Natural killer cell (primary cell): Measurements from ENCODE around the gene NADK. TPM values are rescaled to one million over a fixed set of nuclear protein-coding genes. Genes with fewer than 3 reads are reported as not detected.
A peak's percentile ranks its signal among the peaks of the same experiment; 100 is the strongest.
"Not testable (repeated sequence)": the region's sequence is repeated elsewhere in the genome, so short reads cannot be mapped to it uniquely, and the experiment has no call there.

Experiments
- ATAC-seq, 3 donors: fragments of 150-1000 bp in 2 of 3; fragments of 200-7000 bp in 1 of 3; cut with Tn5 transposase; 1 replicate in 1 of 3; 2 replicates in 2 of 3; pipeline ENCODE4 v1.10.0; 2021; ENCODE audit warnings: mild to moderate bottlenecking in 2 of 3, moderate library complexity in 2 of 3
- DNase-seq, 2 donors: peaks; one replicate each; pipeline versions ENCODE4 v3.0.0 to v3.0.0-alpha.2; 2013 to 2021; ENCODE audit warnings: mixed read lengths in 1 of 2
- H3K27ac ChIP-seq: one replicate; pipeline ENCODE4 v1.5.1; 2013; ENCODE audit warnings: mild to moderate bottlenecking, low read length
- H3K27me3 ChIP-seq: one replicate; pipeline ENCODE4 v1.6.1; 2013; ENCODE audit warnings: low read length; ENCODE audit not compliant: control insufficient read depth, insufficient read depth
- H3K36me3 ChIP-seq: one replicate; pipeline ENCODE4 v1.6.1; 2013; ENCODE audit warnings: low read length; ENCODE audit not compliant: control insufficient read depth, insufficient read depth
- H3K4me1 ChIP-seq: one replicate; pipeline ENCODE4 v1.6.1; 2013; ENCODE audit warnings: low read length; ENCODE audit not compliant: control insufficient read depth, insufficient read depth
- H3K4me3 ChIP-seq: one replicate; pipeline ENCODE4 v1.5.1; 2013; ENCODE audit warnings: low read length
- H3K9me3 ChIP-seq: one replicate; pipeline ENCODE4 v1.6.1; 2013; ENCODE audit warnings: low read length; ENCODE audit not compliant: control insufficient read depth, insufficient read depth
- H3K27ac Mint-ChIP-seq, 2 donors: one replicate each; pipeline ENCODE4 v1.8.0; 2022; ENCODE audit warnings: mild to moderate bottlenecking in 2 of 2, mixed read lengths in 2 of 2, moderate library complexity in 1 of 2
- H3K27me3 Mint-ChIP-seq, 2 donors: one replicate each; pipeline ENCODE4 v1.8.0; 2022; ENCODE audit warnings: low read depth in 2 of 2, mixed read lengths in 2 of 2
- H3K36me3 Mint-ChIP-seq: one replicate; pipeline ENCODE4 v1.8.0; 2022; ENCODE audit warnings: mixed read lengths
- H3K4me1 Mint-ChIP-seq, 2 donors: one replicate each; pipeline ENCODE4 v1.8.0; 2022; ENCODE audit warnings: mixed read lengths in 2 of 2
- H3K4me3 Mint-ChIP-seq: one replicate; pipeline ENCODE4 v1.8.0; 2022; ENCODE audit warnings: mild to moderate bottlenecking, moderate library complexity, mixed read lengths
- H3K9me3 Mint-ChIP-seq, 2 donors: one replicate each; pipeline ENCODE4 v1.8.0; 2022; ENCODE audit warnings: mixed read lengths in 2 of 2
- WGBS: methylation state at CpG from one replicate; pipeline ENCODE4 v1.1.7; 2013; ENCODE audit warnings: missing lambda C conversion rate; ENCODE audit not compliant: insufficient coverage; 5-methylcytosine and 5-hydroxymethylcytosine counted together
- intact Hi-C: fragments of 100-400 bp; cut with micrococcal nuclease; formaldehyde crosslinking; loops from one replicate; pipeline ENCODE4 v1.14.2; 2022
- total RNA-seq, 4 donors: library from RNA; stranded (reverse); fragments of 120-200 nt in 1 of 4; gene quantifications; one replicate each; pipeline versions ENCODE4 v1.2.3 to v1.2.4, GENCODE V29; 2013 to 2022
- TF ChIP-seq, protein P1 (sequence below): fragments of 200-600 bp; IDR thresholded peaks from one replicate; pipeline ENCODE4 v1.8.0; 2022; ENCODE audit warnings: antibody characterized with exemption

The NADK gene
- total RNA-seq, 3 donors from 2014 or later (not counting 1 experiment from before 2014, with no cell fraction given), result 97.7 to 117 (median 112) TPM

GRCh38 chr1:1752190-1752589, 26.1 kb downstream of the NADK start:
- Mint-ChIP-seq H3K4me1 (peaks cover 4% of the 10 kb centered on the region in 2 donors), H3K4me3 (no peak overlapping the region), H3K9me3 (no peaks in the 10 kb centered on the region), H3K27ac (no peak overlapping the region), H3K27me3 (no peaks in the 10 kb centered on the region), H3K36me3 (no peaks in the 10 kb centered on the region)
- DNase-seq (no peak), ATAC-seq (no peak)
- TF ChIP-seq, protein P1, sequence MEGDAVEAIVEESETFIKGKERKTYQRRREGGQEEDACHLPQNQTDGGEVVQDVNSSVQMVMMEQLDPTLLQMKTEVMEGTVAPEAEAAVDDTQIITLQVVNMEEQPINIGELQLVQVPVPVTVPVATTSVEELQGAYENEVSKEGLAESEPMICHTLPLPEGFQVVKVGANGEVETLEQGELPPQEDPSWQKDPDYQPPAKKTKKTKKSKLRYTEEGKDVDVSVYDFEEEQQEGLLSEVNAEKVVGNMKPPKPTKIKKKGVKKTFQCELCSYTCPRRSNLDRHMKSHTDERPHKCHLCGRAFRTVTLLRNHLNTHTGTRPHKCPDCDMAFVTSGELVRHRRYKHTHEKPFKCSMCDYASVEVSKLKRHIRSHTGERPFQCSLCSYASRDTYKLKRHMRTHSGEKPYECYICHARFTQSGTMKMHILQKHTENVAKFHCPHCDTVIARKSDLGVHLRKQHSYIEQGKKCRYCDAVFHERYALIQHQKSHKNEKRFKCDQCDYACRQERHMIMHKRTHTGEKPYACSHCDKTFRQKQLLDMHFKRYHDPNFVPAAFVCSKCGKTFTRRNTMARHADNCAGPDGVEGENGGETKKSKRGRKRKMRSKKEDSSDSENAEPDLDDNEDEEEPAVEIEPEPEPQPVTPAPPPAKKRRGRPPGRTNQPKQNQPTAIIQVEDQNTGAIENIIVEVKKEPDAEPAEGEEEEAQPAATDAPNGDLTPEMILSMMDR, result no peak
- Histone ChIP-seq H3K4me1 (peaks cover 3% of the 10 kb centered on the region), H3K36me3 (peaks cover 38% of the 10 kb centered on the region), H3K27me3 (no peaks in the 10 kb centered on the region), H3K27ac (no peak overlapping the region), H3K4me3 (no peak overlapping the region), H3K9me3 (no peaks in the 10 kb centered on the region)
- intact Hi-C loops, result no loop called here
- 95% methylated on average over 11 of the region's 11 CpGs for WGBS

DNA sequence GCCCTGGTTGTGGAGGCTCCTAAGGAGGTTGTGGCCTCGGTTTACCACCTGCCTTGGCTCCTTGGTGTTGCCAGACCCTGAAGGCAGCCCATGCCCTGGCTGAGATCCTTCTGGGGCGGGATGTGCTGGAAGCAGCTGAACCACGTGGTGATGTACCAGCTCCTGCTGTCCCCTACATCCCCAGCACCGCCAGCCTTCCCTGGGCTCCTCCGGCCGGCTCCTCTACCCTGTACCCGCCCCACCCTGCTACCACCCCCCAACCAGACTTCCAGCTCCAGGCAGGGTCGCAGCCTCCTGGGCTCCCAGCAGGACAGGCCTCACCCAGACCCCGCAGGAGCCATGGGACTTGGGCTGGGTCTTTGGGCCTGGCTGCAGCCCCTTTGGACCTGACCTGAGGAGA, 28.3 kb downstream of the NADK start:
- H3K36me3 ChIP-seq, result peaks cover 20% of the 10 kb centered on the region
- H3K9me3 Mint-ChIP-seq, H3K27me3 Mint-ChIP-seq, H3K4me3 ChIP-seq, H3K4me1 ChIP-seq, H3K27ac ChIP-seq, H3K4me1 Mint-ChIP-seq, H3K9me3 ChIP-seq, DNase-seq, H3K36me3 Mint-ChIP-seq, H3K27ac Mint-ChIP-seq, H3K27me3 ChIP-seq, ATAC-seq, H3K4me3 Mint-ChIP-seq: not testable (repeated sequence)
- WGBS, result 96% methylated on average over 6 of the region's 9 CpGs
- intact Hi-C loops, result loop anchor here (10.0 kb wide), 1 partner anchor 55 kb away; the partner anchor contains the start of gene SLC35E2B

DNA sequence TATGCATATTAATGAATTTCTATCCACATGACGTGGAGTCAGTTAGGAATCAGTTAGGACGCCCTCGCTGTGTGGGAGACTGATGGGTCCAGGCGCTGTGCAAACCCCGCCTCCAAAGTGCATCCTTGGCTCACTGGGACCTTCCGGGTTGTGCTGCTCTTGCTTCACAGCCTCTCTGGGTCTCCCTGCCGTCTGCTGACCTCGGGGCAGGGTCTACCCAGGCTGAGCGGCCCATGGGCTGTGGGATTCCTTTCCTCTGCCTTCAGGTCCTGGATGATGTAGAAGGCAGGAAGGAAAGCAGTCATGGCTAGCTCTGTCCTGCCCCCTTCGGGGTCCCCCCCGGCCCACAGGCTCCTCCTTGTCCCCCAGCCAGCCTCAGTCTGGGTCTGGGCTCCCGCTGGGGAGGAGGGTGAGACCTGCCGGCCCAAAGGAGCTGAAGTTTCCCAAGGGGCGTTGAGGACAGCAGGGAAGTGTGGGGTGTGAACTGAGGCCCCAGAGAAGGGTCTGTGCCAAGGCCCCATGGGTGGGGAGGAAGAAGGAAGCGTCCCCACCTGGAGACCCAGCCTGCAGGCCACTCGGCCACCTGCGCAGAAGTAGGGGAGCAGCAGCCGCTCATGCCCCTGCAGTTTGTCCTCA, 29.5 kb downstream of the NADK start:
- peak in 1 of 2 donors; percentile 15 for DNase-seq
- Histone ChIP-seq H3K9me3 (no peaks in the 10 kb centered on the region), H3K36me3 (peaks cover 14% of the 10 kb centered on the region), H3K27ac (no peak overlapping the region), H3K4me1 (peaks cover 3% of the 10 kb centered on the region), H3K27me3 (no peaks in the 10 kb centered on the region), H3K4me3 (no peak overlapping the region)
- Mint-ChIP-seq H3K9me3 (no peaks in the 10 kb centered on the region), H3K4me1 (peaks cover 4% of the 10 kb centered on the region in 2 donors), H3K27me3 (no peaks in the 10 kb centered on the region), H3K4me3 (peak overlapping the region; percentile 62), H3K36me3 (no peaks in the 10 kb centered on the region), H3K27ac (peak overlapping the region; percentile 67 to 80)
- TF ChIP-seq, protein P1, result no peak
- intact Hi-C loops, result loop anchor here (10.0 kb wide), 1 partner anchor 54 kb away; the partner anchor contains the start of gene SLC35E2B
- WGBS, result 84% methylated on average over 16 of the region's 18 CpGs
- ATAC-seq, result no peak

GRCh38 chr1:1746566-1746909, 31.7 kb downstream of the NADK start:
- not testable (repeated sequence) for H3K9me3 ChIP-seq, H3K27me3 ChIP-seq, H3K4me1 Mint-ChIP-seq, H3K36me3 ChIP-seq, H3K4me1 ChIP-seq, H3K36me3 Mint-ChIP-seq, H3K27me3 Mint-ChIP-seq, H3K9me3 Mint-ChIP-seq, DNase-seq
- Histone ChIP-seq H3K4me3 (peak overlapping the region; percentile 39), H3K27ac (peak overlapping the region; percentile 93)
- no CpG with 5 or more reads among the region's 35 CpGs for WGBS
- peak overlapping the region; percentile 86 for H3K4me3 Mint-ChIP-seq
- intact Hi-C loops, result loop anchor here (10.0 kb wide), 1 partner anchor 52 kb away; the partner anchor contains the start of gene SLC35E2B
- peak overlapping the region; percentile 88 to 89 for H3K27ac Mint-ChIP-seq
- ATAC-seq, result peak; percentile 78 to 87 (median 85)

DNA sequence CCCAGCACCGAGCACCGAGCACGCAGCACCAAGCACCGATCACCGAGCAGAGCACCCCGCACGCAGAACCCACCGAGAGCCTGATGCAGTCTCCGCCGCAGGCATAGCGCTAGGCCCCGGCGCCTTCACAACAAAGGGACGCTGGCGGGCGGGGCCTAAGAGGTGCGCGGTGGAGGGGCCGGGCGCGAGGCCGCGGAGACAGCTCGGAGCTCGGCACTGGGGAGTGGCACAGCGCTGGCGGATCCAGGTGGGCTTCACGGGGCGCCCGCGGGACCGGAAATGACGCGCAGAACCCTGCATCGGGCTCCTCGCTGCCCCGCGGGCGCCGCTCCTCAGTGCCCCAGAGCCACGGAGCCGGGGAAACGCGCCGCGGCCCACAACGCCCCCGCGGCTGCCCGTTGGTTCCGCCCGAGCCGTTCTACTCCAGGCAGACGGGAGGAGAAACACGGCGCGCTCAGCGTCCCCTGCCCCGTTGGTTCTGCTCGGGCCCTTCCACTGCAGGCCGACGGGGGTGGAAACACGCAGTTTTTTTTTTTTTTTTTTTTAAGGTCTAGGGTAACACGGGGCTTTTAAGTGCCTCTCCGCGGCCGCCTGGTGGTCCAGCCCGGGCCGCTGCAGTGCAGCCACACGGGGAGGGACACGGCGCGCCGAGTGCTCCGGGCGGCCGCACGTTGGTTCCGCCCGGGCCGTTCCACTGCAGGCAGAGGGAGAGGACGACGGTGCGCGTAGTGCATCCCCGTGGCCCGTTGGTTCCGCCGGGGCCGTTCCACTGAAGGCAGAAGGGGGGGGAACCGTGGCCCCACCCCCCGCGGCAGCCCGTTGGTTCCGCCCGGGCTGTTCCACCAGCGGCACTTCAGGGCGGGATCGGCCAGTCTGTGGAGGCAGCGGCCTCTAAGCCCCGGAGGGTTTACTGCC, 32.4 kb downstream of the NADK start:
- DNase-seq (peak; percentile 86 to 87), ATAC-seq (peak; percentile 68 to 92 (median 74))
- Mint-ChIP-seq H3K4me3 (peak overlapping the region; percentile 58), H3K27ac (peak overlapping the region; percentile 54 to 88)
- not testable (repeated sequence) for H3K9me3 Mint-ChIP-seq, H3K4me1 Mint-ChIP-seq, H3K27me3 Mint-ChIP-seq, H3K27me3 ChIP-seq, H3K36me3 Mint-ChIP-seq, H3K36me3 ChIP-seq, H3K4me1 ChIP-seq, H3K9me3 ChIP-seq
- intact Hi-C loops, result loop anchor here (10.0 kb wide), 1 partner anchor 51 kb away; the partner anchor contains the start of gene SLC35E2B
- under 1% methylated on average over 40 of the region's 101 CpGs for WGBS
- peak overlapping the region; percentile 39 for H3K4me3 ChIP-seq
- peak overlapping the region; percentile 93 for H3K27ac ChIP-seq

DNA sequence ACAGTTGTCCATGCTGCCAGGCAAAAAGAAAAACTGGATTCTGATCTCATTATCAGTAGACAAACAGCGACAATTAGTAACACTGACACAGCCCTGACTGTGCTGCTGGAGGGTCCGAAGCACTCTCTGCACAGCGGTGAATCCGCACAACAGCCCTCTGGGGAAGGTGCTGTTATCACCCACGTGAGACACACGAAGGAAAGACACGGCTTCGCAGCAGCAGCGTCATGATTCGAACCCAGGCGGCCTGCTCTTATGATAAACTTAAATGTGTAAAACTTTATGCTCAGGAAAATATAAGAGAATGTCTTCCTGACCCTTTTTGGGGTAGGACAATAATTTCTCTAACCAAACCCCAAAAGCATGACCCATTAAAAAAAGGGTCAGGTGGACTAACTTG, 35.7 kb downstream of the NADK start:
- not testable (repeated sequence) for H3K4me1 ChIP-seq, ATAC-seq, H3K4me3 Mint-ChIP-seq, DNase-seq, H3K4me1 Mint-ChIP-seq, H3K9me3 Mint-ChIP-seq, H3K27me3 Mint-ChIP-seq, H3K4me3 ChIP-seq, H3K36me3 Mint-ChIP-seq, H3K36me3 ChIP-seq, H3K27ac ChIP-seq, H3K9me3 ChIP-seq, H3K27me3 ChIP-seq
- peak overlapping the region in 1 of 2 donors; percentile 24 for H3K27ac Mint-ChIP-seq
- intact Hi-C loops, result loop anchor here (10.0 kb wide), 1 partner anchor 48 kb away; the partner anchor contains the start of gene SLC35E2B
- WGBS, result 85% methylated on average over 10 of the region's 11 CpGs
